HepG2 (cell line): ENCODE results near the gene GPLD1. TPM values are rescaled to one million over a fixed set of nuclear protein-coding genes. Genes with fewer than 3 reads are reported as not detected.
A peak's percentile ranks its signal among the peaks of the same experiment; 100 is the strongest.

Experiments used
- ATAC-seq: fragments of 200-7000 bp; cut with Tn5 transposase; 3 replicates; pipeline ENCODE4 v1.9.1; 2020; ENCODE audit warnings: mild to moderate bottlenecking, moderate library complexity
- BruUV-seq: library from RNA; stranded (reverse); fragments of 400-500 nt; replicated peaks from 2 replicates; lab custom pipeline; 2021; lab: Mats Ljungman, UMichigan
- CTCF ChIA-PET: fragments of 300-600 bp; formaldehyde crosslinking; extraction: SDS; loops from one replicate; lab custom pipeline; 2021; ENCODE audit warnings: low total read pairs, inconsistent platforms, low intra/inter-chr PET ratio; lab: Yijun Ruan, JAX
- POLR2A ChIA-PET: fragments of 350-600 bp; sonication (Branson Sonifier 250); formaldehyde crosslinking; loops from one replicate; lab custom pipeline; 2020; ENCODE audit warnings: antibody characterized with exemption, inconsistent platforms; lab: Yijun Ruan, JAX
- DNase-seq: peaks from one replicate; pipeline ENCODE4 v3.0.0-alpha.2; 2015; ENCODE audit warnings: low spot score
- FAIRE-seq: peaks from 3 replicates; lab custom pipeline; 2011; peaks lifted over from hg19 to GRCh38; lab: Jason Lieb, UNC
- H2AFZ ChIP-seq: one replicate; pipeline ENCODE4 v1.6.1; 2011; ENCODE audit warnings: low read length, inconsistent platforms
- H3K27ac ChIP-seq: fragments of 300-600 bp; 3 replicates; pipeline ENCODE4 v1.8.0; 2011; ENCODE audit warnings: mixed run types, mild to moderate bottlenecking, mixed read lengths, low read length, inconsistent platforms; ENCODE audit not compliant: insufficient read depth; ENCODE audit errors: extremely low read length
- H3K27me3 ChIP-seq, 2 experiments: fragments of 200-600 bp in 1 of 2; 2 replicates in 1 of 2; 3 replicates in 1 of 2; pipeline versions ENCODE4 v1.6.0 to v1.8.0; 2011; ENCODE audit warnings: low read length in 2 of 2, mild to moderate bottlenecking in 2 of 2, moderate library complexity in 2 of 2, inconsistent platforms in 1 of 2; ENCODE audit not compliant: insufficient read depth in 2 of 2, control insufficient read depth in 1 of 2
- H3K36me3 ChIP-seq, 2 experiments: fragments of 200-600 bp in 1 of 2; replicated peaks in 1 of 2; 2 replicates in 1 of 2; 3 replicates in 1 of 2; pipeline versions ENCODE4 v1.5.1 to v1.8.0; 2011; ENCODE audit warnings: low read length in 2 of 2, inconsistent platforms in 1 of 2; ENCODE audit not compliant: insufficient read depth in 2 of 2, control insufficient read depth in 1 of 2
- H3K4me1 ChIP-seq: 2 replicates; pipeline ENCODE4 v1.5.1; 2012; ENCODE audit warnings: low read length, inconsistent platforms; ENCODE audit not compliant: insufficient read depth
- H3K4me2 ChIP-seq: 2 replicates; pipeline ENCODE4 v1.6.0; 2011; ENCODE audit warnings: low read depth, low read length, inconsistent platforms
- H3K4me3 ChIP-seq, 3 experiments: fragments of 200-600 bp in 1 of 3; sonication (generic), shearing (Covaris generic) in 1 of 3; replicated peaks in 1 of 3; 2 replicates each; pipeline ENCODE4 v1.5.1; 2011 to 2016; ENCODE audit warnings: low read length in 3 of 3, inconsistent platforms in 2 of 3, low read depth in 2 of 3, mild to moderate bottlenecking in 2 of 3, control low read depth in 1 of 3, mixed read lengths in 1 of 3; ENCODE audit not compliant: insufficient read depth in 1 of 3
- H3K79me2 ChIP-seq: one replicate; pipeline ENCODE4 v1.6.1; 2011; ENCODE audit warnings: low read length, inconsistent platforms; ENCODE audit not compliant: insufficient read depth
- H3K9ac ChIP-seq: 2 replicates; pipeline ENCODE4 v1.6.0; 2011; ENCODE audit warnings: mild to moderate bottlenecking, low read depth, low read length, inconsistent platforms; ENCODE audit not compliant: insufficient read depth
- H3K9me3 ChIP-seq: 2 replicates; pipeline ENCODE4 v1.5.1; 2012; ENCODE audit warnings: mild to moderate bottlenecking, low read length
- H4K20me1 ChIP-seq: 2 replicates; pipeline ENCODE4 v1.6.0; 2011; ENCODE audit warnings: inconsistent platforms, mild to moderate bottlenecking, low read length, moderate library complexity; ENCODE audit not compliant: insufficient read depth
- AGO2 ChIP-seq: fragments of 200-400 bp; formaldehyde crosslinking; optimal IDR thresholded peaks from 2 replicates; pipeline ENCODE3; 2017; ENCODE audit warnings: mild to moderate bottlenecking, low read depth, low read length, moderate library complexity
- ARHGAP35 ChIP-seq: sonication (generic); formaldehyde crosslinking; IDR thresholded peaks from 2 replicates; pipeline ENCODE4 v1.9.0; 2022; ENCODE audit warnings: mild to moderate bottlenecking, inconsistent platforms, moderate library complexity, missing genetic modification reagents, borderline replicate concordance
- HOXA9 ChIP-seq: sonication (generic); formaldehyde crosslinking; IDR thresholded peaks from 2 replicates; pipeline ENCODE4 v1.8.1; 2022; ENCODE audit warnings: missing genetic modification reagents, mild to moderate bottlenecking, moderate library complexity, borderline replicate concordance
- MTA1 ChIP-seq: sonication (generic); formaldehyde crosslinking; IDR thresholded peaks from 2 replicates; pipeline ENCODE4 v1.4.0; 2020; ENCODE audit warnings: missing genetic modification reagents, mild to moderate bottlenecking, borderline replicate concordance
- PLRG1 ChIP-seq: fragments of 450-650 bp; conservative IDR thresholded peaks from 2 replicates; pipeline ENCODE4 v1.6.1; 2016
- SRY ChIP-seq: sonication (generic); formaldehyde crosslinking; IDR thresholded peaks from 2 replicates; pipeline ENCODE4 v1.8.0; 2022; ENCODE audit warnings: mild to moderate bottlenecking, missing genetic modification reagents
- ZNF292 ChIP-seq: sonication (generic); formaldehyde crosslinking; IDR thresholded peaks from 2 replicates; pipeline ENCODE4 v1.8.1; 2022; ENCODE audit warnings: mild to moderate bottlenecking, low read depth, missing genetic modification reagents, borderline replicate concordance
- ZNF460 ChIP-seq: sonication (generic); formaldehyde crosslinking; IDR thresholded peaks from 2 replicates; pipeline ENCODE4 v1.5.1; 2020; ENCODE audit warnings: missing genetic modification reagents, mild to moderate bottlenecking, borderline replicate concordance
- ZNF747 ChIP-seq: sonication (generic); formaldehyde crosslinking; IDR thresholded peaks from 2 replicates; pipeline ENCODE4 v1.8.1; 2023; ENCODE audit warnings: missing genetic modification reagents, mild to moderate bottlenecking, borderline replicate concordance
- ZNF766 ChIP-seq: sonication (generic); formaldehyde crosslinking; IDR thresholded peaks from 2 replicates; pipeline ENCODE4 v1.5.0; 2020; ENCODE audit warnings: missing genetic modification reagents, borderline replicate concordance
- ZNF777 ChIP-seq: sonication (generic); formaldehyde crosslinking; IDR thresholded peaks from 2 replicates; pipeline ENCODE4 v1.4.0; 2020; ENCODE audit warnings: missing genetic modification reagents
- ZNF841 ChIP-seq: sonication (generic); formaldehyde crosslinking; IDR thresholded peaks from 2 replicates; pipeline ENCODE4 v1.8.1; 2023; ENCODE audit warnings: missing genetic modification reagents, borderline replicate concordance
- ZUFSP ChIP-seq: sonication (generic); formaldehyde crosslinking; IDR thresholded peaks from 2 replicates; pipeline ENCODE4 v1.9.0; 2021; ENCODE audit warnings: missing genetic modification reagents, mild to moderate bottlenecking, borderline replicate concordance
- WGBS: methylation state at CpG from one replicate; pipeline ENCODE4 v1.1.6; 2017; ENCODE audit warnings: low lambda C conversion rate; 5-methylcytosine and 5-hydroxymethylcytosine counted together
- in situ Hi-C: cut with HindIII; loops from 2 replicates; pipeline ENCODE4 v1.10.0; 2017; ENCODE audit warnings: low pct_unique_long_range_greater_than_20kb; ENCODE audit not compliant: extremely low pct_ligation_motif_present
- intact Hi-C: fragments of 100-400 bp; cut with micrococcal nuclease; formaldehyde crosslinking; loops from one replicate; pipeline ENCODE4 v1.10.0; 2022; ENCODE audit not compliant: unreplicated experiment
- polyA plus RNA-seq, 8 experiments: library from polyadenylated mRNA; depleted of rRNA in 3 of 8; stranded (reverse) in 7 of 8; unstranded in 1 of 8; fragments of >200 nt; fragmentation: Illumina TruSeq in 4 of 8; extraction: Trizol in 4 of 8; gene quantifications; 2 replicates each; pipeline versions ENCODE4 v1.2.1 to v1.2.3, GENCODE V29; 2011 to 2016; ENCODE audit warnings: low read depth in 4 of 8, missing spikeins in 1 of 8, mixed read lengths in 1 of 8; ENCODE audit not compliant: insufficient read depth in 1 of 8
- total RNA-seq, 5 experiments: library from RNA; depleted of rRNA; stranded (reverse); fragments of >200 nt; fragmentation: Illumina TruSeq; extraction: Trizol; gene quantifications; 2 replicates each; pipeline ENCODE4 v1.2.3, GENCODE V29; 2016; ENCODE audit warnings: low read depth in 1 of 5
- TF ChIP-seq, protein P1 (sequence below): sonication (generic); formaldehyde crosslinking; IDR thresholded peaks from 2 replicates; pipeline ENCODE4 v1.4.0; 2020; ENCODE audit warnings: low read depth, mild to moderate bottlenecking, missing genetic modification reagents

The GPLD1 gene
- total and polyA plus RNA-seq, 2 of the 13 experiments (the other 11 are each of a cell fraction or from before 2014, with no cell fraction given), result 6.2 to 7.6 TPM

GRCh38 chr6:24501374-24501773 lies 12.0 kb upstream of the GPLD1 start:
- 89% methylated on average over 2 of the region's 2 CpGs for WGBS
- no peak overlapping the region for H2AFZ ChIP-seq
- BruUV-seq, result no TSS peak
- no peaks in the 10 kb centered on the region for H3K9me3 ChIP-seq
- ChIA-PET POLR2A (interaction anchor here (1.3 kb wide), 1 partner anchor 19 kb away, joined by 4 read pairs; no protein-coding TSS in a partner anchor), CTCF (no interaction called here)
- intact Hi-C loops (no loop called here), in situ Hi-C loops (no loop called here)
- no peaks in the 10 kb centered on the region for H3K27me3 ChIP-seq
- H3K27ac ChIP-seq, result no peak overlapping the region
- ATAC-seq (no peak), FAIRE-seq (peak; percentile 57), DNase-seq (no peak)
- no peak overlapping the region for H3K9ac ChIP-seq
- H3K4me2 ChIP-seq, result no peak overlapping the region
- H3K4me1 ChIP-seq, result peaks cover 32% of the 10 kb centered on the region
- H3K4me3 ChIP-seq, result no peak overlapping the region
- TF ChIP-seq, protein P1, sequence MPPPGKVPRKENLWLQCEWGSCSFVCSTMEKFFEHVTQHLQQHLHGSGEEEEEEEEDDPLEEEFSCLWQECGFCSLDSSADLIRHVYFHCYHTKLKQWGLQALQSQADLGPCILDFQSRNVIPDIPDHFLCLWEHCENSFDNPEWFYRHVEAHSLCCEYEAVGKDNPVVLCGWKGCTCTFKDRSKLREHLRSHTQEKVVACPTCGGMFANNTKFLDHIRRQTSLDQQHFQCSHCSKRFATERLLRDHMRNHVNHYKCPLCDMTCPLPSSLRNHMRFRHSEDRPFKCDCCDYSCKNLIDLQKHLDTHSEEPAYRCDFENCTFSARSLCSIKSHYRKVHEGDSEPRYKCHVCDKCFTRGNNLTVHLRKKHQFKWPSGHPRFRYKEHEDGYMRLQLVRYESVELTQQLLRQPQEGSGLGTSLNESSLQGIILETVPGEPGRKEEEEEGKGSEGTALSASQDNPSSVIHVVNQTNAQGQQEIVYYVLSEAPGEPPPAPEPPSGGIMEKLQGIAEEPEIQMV, result no peak
- TF ChIP-seq ARHGAP35 (CRISPR knock-in tag), result no peak
- TF ChIP-seq ZNF841 (CRISPR knock-in tag), result no peak
- TF ChIP-seq SRY, result no peak
- no peak for TF ChIP-seq ZNF777 (CRISPR knock-in tag)
- no peak for TF ChIP-seq ZNF766 (CRISPR knock-in tag)
- TF ChIP-seq MTA1 (CRISPR knock-in tag), result no peak
- no peak for TF ChIP-seq ZUFSP (CRISPR knock-in tag)
- TF ChIP-seq PLRG1, result no peak
- no peak for TF ChIP-seq AGO2
- no peak for TF ChIP-seq ZNF747 (CRISPR knock-in tag)
- TF ChIP-seq ZNF292 (CRISPR knock-in tag), result no peak
- no peak for TF ChIP-seq HOXA9
- no peak for TF ChIP-seq ZNF460
- peaks cover 2 to 14% of the 10 kb centered on the region in 2 experiments; a peak in 4 of 5 replicates for H3K36me3 ChIP-seq
- no peaks in the 10 kb centered on the region for H3K79me2 ChIP-seq
- H4K20me1 ChIP-seq, result no peaks in the 10 kb centered on the region
